ENCODE measurements around the gene RDH5. TPM values are rescaled to one million over a fixed set of nuclear protein-coding genes. Genes with fewer than 3 reads are reported as not detected.
A peak's percentile ranks its signal among the peaks of the same experiment; 100 is the strongest.

Gene RDH5
- total RNA-seq, 1 donor from 2014 or later = 10.6 TPM

- intact Hi-C loops (cut with DNase I) = no loop called here
- H3K4me1 ChIP-seq = peaks cover 22% of the 10 kb centered on the region
- no peaks in the 10 kb centered on the region for H3K27me3 ChIP-seq
- peak overlapping the region in 1 of 2 donors; percentile 53 for H3K4me3 ChIP-seq
- H3K27ac ChIP-seq = peak overlapping the region; percentile 39
- DNase-seq (ENCODE audit: extremely low spot score in 2 of 2) = no peak
- no peaks in the 10 kb centered on the region for H3K36me3 ChIP-seq
- TF ChIP-seq POLR2A (IDR thresholded peaks at IDR 0.05) (no peak), POLR2AphosphoS5 (IDR thresholded peaks at IDR 0.05; ENCODE audit: insufficient read depth in 1 of 2, low read depth in 1 of 2) (peak in 1 of 2 donors; percentile 53), CTCF (IDR thresholded peaks at IDR 0.05) (no peak)
- H3K9me3 ChIP-seq = no peaks in the 10 kb centered on the region
Measured at GRCh38 chr12:55703901-55704761, 16.1 kb upstream of the RDH5 start.

GRCh38 chr12:55704824-55705718, 15.1 kb upstream of the RDH5 start:
- Histone ChIP-seq H3K27me3 (no peaks in the 10 kb centered on the region), H3K4me1 (peaks cover 21% of the 10 kb centered on the region), H3K9me3 (no peaks in the 10 kb centered on the region), H3K27ac (no peak overlapping the region), H3K36me3 (no peaks in the 10 kb centered on the region), H3K4me3 (peak overlapping the region; percentile 1 to 53)
- TF ChIP-seq POLR2A (IDR thresholded peaks at IDR 0.05) (no peak), CTCF (IDR thresholded peaks at IDR 0.05) (no peak), POLR2AphosphoS5 (IDR thresholded peaks at IDR 0.05; ENCODE audit: insufficient read depth in 1 of 2, low read depth in 1 of 2) (no peak)
- intact Hi-C loops (cut with DNase I) = no loop called here
- no peak for DNase-seq (ENCODE audit: extremely low spot score in 2 of 2)

GRCh38 chr12:55705782-55706402, 14.3 kb upstream of the RDH5 start:
- peaks cover 18% of the 10 kb centered on the region for H3K4me1 ChIP-seq
- TF ChIP-seq POLR2AphosphoS5 (IDR thresholded peaks at IDR 0.05; ENCODE audit: insufficient read depth in 1 of 2, low read depth in 1 of 2) (no peak), POLR2A (IDR thresholded peaks at IDR 0.05) (no peak), CTCF (IDR thresholded peaks at IDR 0.05) (no peak)
- no peaks in the 10 kb centered on the region for H3K9me3 ChIP-seq
- H3K36me3 ChIP-seq = no peaks in the 10 kb centered on the region
- DNase-seq (ENCODE audit: extremely low spot score in 2 of 2) = no peak
- peak overlapping the region; percentile 1 to 53 for H3K4me3 ChIP-seq
- no peaks in the 10 kb centered on the region for H3K27me3 ChIP-seq
- intact Hi-C loops (cut with DNase I) = no loop called here
- H3K27ac ChIP-seq = peak overlapping the region; percentile 14

GRCh38 chr12:55706568-55707218, 13.5 kb upstream of the RDH5 start:
- Histone ChIP-seq H3K36me3 (no peaks in the 10 kb centered on the region), H3K9me3 (no peaks in the 10 kb centered on the region), H3K4me1 (peaks cover 18% of the 10 kb centered on the region), H3K4me3 (peak overlapping the region; percentile 53 to 66), H3K27me3 (no peaks in the 10 kb centered on the region), H3K27ac (peak overlapping the region; percentile 69)
- intact Hi-C loops (cut with DNase I) = no loop called here
- TF ChIP-seq POLR2AphosphoS5 (IDR thresholded peaks at IDR 0.05; ENCODE audit: insufficient read depth in 1 of 2, low read depth in 1 of 2) = no peak
- no peak for TF ChIP-seq CTCF (IDR thresholded peaks at IDR 0.05)
- TF ChIP-seq POLR2A (IDR thresholded peaks at IDR 0.05) = no peak
- DNase-seq (ENCODE audit: extremely low spot score in 2 of 2) = no peak

Data from vagina (tissue), 2 donors.